ENCODE measurements around the gene GFM2. TPM values are rescaled to one million over a fixed set of nuclear protein-coding genes. Genes with fewer than 3 reads are reported as not detected.

GFM2 gene
- total and polyA plus RNA-seq, 2 experiments from 2014 or later, result 28.5 to 50.1 TPM

DNA sequence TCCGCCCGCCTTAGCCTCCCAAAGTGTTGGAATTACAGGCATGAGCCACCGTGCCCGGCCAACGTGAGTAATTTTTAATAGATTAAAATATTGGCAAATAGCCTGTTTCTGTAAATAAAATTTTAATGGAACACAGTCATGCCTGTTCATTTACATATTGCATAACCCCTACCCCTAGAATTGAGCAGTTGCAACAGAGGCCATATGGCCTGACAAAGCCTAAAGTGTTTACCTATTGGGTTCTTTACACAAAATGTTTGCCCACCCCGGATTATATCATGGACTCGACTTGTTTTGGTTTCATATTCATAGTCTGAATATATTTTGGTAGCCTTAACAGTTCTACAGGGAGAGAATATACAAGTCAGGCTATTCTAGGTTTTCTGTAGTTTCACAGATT lies 5.4 kb upstream of the GFM2 start:
- H3K27me3 Mint-ChIP-seq (ENCODE audit: insufficient read depth, low read depth, poor library complexity), result peaks cover 11% of the 10 kb centered on the region
- no peak overlapping the region for H3K4me3 ChIP-seq
- ATAC-seq (no peak), DNase-seq (ENCODE audit: low spot score) (no peak)
- no peak overlapping the region for H2AFZ ChIP-seq
- peaks cover 40% of the 10 kb centered on the region for H3K36me3 ChIP-seq (ENCODE audit: insufficient read depth)
- H3K4me1 ChIP-seq (ENCODE audit: insufficient read depth), result peaks cover 5% of the 10 kb centered on the region
- peaks cover 6% of the 10 kb centered on the region for H3K4me1 Mint-ChIP-seq
- H4K20me1 ChIP-seq (replicated peaks; ENCODE audit: insufficient read depth), result peaks cover 3% of the 10 kb centered on the region; the same call in 1 of the 2 replicates
- peaks cover 15% of the 10 kb centered on the region for H3K79me2 ChIP-seq (replicated peaks; ENCODE audit: insufficient read depth)
- no peaks in the 10 kb centered on the region for H3K27me3 ChIP-seq (ENCODE audit: insufficient read depth)
- TF ChIP-seq ZNF114 (CRISPR knock-in tag; IDR thresholded peaks at IDR 0.05) (no peak), ZNF462 (CRISPR knock-in tag; IDR thresholded peaks at IDR 0.05) (no peak), CREB1 (CRISPR knock-in tag; IDR thresholded peaks at IDR 0.05; ENCODE audit: low read depth) (no peak), REST (IDR thresholded peaks at IDR 0.05; ENCODE audit: unreplicated experiment) (no peak), JUNB (IDR thresholded peaks at IDR 0.05; ENCODE audit: unreplicated experiment) (no peak), ZNF331 (CRISPR knock-in tag; IDR thresholded peaks at IDR 0.05; ENCODE audit: low read depth) (no peak), NANOG (IDR thresholded peaks at IDR 0.05; ENCODE audit: borderline replicate concordance) (no peak), POLR2AphosphoS5 (IDR thresholded peaks at IDR 0.05; ENCODE audit: low read depth) (no peak), STAT1 (IDR thresholded peaks at IDR 0.05; ENCODE audit: unreplicated experiment) (no peak), EZH2phosphoT487 (IDR thresholded peaks at IDR 0.05; ENCODE audit: unreplicated experiment) (no peak), EZH2 (IDR thresholded peaks at IDR 0.05; ENCODE audit: low read depth, unreplicated experiment) (no peak)
- TF ChIP-seq, protein P1, sequence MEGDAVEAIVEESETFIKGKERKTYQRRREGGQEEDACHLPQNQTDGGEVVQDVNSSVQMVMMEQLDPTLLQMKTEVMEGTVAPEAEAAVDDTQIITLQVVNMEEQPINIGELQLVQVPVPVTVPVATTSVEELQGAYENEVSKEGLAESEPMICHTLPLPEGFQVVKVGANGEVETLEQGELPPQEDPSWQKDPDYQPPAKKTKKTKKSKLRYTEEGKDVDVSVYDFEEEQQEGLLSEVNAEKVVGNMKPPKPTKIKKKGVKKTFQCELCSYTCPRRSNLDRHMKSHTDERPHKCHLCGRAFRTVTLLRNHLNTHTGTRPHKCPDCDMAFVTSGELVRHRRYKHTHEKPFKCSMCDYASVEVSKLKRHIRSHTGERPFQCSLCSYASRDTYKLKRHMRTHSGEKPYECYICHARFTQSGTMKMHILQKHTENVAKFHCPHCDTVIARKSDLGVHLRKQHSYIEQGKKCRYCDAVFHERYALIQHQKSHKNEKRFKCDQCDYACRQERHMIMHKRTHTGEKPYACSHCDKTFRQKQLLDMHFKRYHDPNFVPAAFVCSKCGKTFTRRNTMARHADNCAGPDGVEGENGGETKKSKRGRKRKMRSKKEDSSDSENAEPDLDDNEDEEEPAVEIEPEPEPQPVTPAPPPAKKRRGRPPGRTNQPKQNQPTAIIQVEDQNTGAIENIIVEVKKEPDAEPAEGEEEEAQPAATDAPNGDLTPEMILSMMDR (conservative IDR thresholded peaks at IDR 0.05; ENCODE audit: low read depth in 2 of 2), result no peak
- TF ChIP-seq, protein P2, sequence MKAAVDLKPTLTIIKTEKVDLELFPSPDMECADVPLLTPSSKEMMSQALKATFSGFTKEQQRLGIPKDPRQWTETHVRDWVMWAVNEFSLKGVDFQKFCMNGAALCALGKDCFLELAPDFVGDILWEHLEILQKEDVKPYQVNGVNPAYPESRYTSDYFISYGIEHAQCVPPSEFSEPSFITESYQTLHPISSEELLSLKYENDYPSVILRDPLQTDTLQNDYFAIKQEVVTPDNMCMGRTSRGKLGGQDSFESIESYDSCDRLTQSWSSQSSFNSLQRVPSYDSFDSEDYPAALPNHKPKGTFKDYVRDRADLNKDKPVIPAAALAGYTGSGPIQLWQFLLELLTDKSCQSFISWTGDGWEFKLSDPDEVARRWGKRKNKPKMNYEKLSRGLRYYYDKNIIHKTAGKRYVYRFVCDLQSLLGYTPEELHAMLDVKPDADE (IDR thresholded peaks at IDR 0.05), result no peak
- H3K4me2 ChIP-seq, result no peak overlapping the region
- H3K9me3 Mint-ChIP-seq, result no peaks in the 10 kb centered on the region
- peak overlapping the region; percentile 67 for H3K27ac ChIP-seq (ENCODE audit: low read depth)
- H3F3A ChIP-seq (replicated peaks; ENCODE audit: low read depth), result peaks cover 8% of the 10 kb centered on the region; the same call in 1 of the 2 replicates
- H3K27ac Mint-ChIP-seq, result no peak overlapping the region
- no peak overlapping the region for H3K4me3 Mint-ChIP-seq
- H3K36me3 Mint-ChIP-seq (ENCODE audit: low read depth), result peaks cover 68% of the 10 kb centered on the region
- H3K9me2 ChIP-seq (ENCODE audit: insufficient read depth), result no peaks in the 10 kb centered on the region
